ENCODE measurements around the gene PFDN2.

DNA sequence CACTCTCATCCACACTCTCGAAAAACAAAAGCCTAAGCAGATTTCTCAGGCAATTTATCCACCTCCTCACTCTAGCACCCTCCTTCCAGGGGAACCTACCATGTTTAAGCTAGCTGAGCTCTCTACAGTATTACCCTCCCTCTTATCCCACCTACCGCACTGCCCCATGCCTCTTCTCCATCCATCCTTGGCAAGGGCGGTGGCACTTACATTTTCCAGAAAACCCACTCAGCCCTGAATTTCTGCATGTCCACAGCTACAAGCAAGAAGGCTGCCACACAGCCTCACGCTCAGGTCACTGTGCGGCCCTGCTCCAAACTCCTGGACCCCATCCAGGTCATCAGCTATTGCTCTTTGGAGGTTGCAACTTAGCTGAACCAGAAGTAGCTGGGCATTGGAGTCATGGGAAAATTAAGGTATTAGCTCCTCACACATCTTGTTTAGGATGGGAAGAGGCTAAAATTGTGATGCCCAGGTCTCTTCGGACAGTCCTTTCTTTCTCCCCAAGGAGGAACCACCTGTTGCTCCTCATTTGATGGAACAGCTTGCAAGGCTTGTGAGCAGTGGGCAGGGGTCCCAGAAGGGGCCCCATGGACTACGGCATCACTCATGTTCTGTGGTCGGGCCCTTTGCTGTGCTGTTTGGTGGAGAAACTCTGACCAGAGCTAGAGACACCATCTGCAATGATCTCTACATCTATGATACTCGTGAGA, 18.6 kb downstream of the PFDN2 start:
- TF ChIP-seq, protein P1, sequence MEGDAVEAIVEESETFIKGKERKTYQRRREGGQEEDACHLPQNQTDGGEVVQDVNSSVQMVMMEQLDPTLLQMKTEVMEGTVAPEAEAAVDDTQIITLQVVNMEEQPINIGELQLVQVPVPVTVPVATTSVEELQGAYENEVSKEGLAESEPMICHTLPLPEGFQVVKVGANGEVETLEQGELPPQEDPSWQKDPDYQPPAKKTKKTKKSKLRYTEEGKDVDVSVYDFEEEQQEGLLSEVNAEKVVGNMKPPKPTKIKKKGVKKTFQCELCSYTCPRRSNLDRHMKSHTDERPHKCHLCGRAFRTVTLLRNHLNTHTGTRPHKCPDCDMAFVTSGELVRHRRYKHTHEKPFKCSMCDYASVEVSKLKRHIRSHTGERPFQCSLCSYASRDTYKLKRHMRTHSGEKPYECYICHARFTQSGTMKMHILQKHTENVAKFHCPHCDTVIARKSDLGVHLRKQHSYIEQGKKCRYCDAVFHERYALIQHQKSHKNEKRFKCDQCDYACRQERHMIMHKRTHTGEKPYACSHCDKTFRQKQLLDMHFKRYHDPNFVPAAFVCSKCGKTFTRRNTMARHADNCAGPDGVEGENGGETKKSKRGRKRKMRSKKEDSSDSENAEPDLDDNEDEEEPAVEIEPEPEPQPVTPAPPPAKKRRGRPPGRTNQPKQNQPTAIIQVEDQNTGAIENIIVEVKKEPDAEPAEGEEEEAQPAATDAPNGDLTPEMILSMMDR (IDR thresholded peaks at IDR 0.05; ENCODE audit: control extremely low read depth in 1 of 3, insufficient read depth in 1 of 3, low read depth in 1 of 3, low read length in 3 of 3): no peak
- no peak for TF ChIP-seq POLR2A (IDR thresholded peaks at IDR 0.05; ENCODE audit: control extremely low read depth in 1 of 2, low read depth in 2 of 2, low read length in 2 of 2)
- no peak for TF ChIP-seq JUND (IDR thresholded peaks at IDR 0.05; ENCODE audit: low read length)
- no peak for TF ChIP-seq TEAD4 (IDR thresholded peaks at IDR 0.05; ENCODE audit: low read depth, low read length)

Measured in H1 (cell line).